Neutrophil (primary cell): ENCODE measurements around the gene GPBP1.
A peak's percentile ranks its signal among the peaks of the same experiment; 100 is the strongest.
"Not testable (repeated sequence)": the region's sequence is repeated elsewhere in the genome, so short reads cannot be mapped to it uniquely, and the experiment has no call there.

ENCODE experiments used
- H3K27ac ChIP-seq: fragments of 200-600 bp; sonication (generic); 2 replicates; pipeline ENCODE4 v1.5.1; 2016; ENCODE audit warnings: mild to moderate bottlenecking, moderate library complexity
- H3K27me3 ChIP-seq: fragments of 200-600 bp; sonication (generic); 2 replicates; pipeline ENCODE4 v1.6.0; 2016; ENCODE audit warnings: mild to moderate bottlenecking
- H3K36me3 ChIP-seq: fragments of 200-600 bp; sonication (generic); 2 replicates; pipeline ENCODE4 v1.5.1; 2017
- H3K4me1 ChIP-seq, 2 experiments: fragments of 200-600 bp in 1 of 2; sonication (generic) in 1 of 2; 1 replicate in 1 of 2; 2 replicates in 1 of 2; pipeline versions ENCODE4 v1.5.1 to v1.6.1; 2013 to 2016; ENCODE audit warnings: low read depth in 1 of 2, low read length in 1 of 2, mild to moderate bottlenecking in 1 of 2, moderate library complexity in 1 of 2; ENCODE audit not compliant: control insufficient read depth in 1 of 2, insufficient read depth in 1 of 2
- H3K4me3 ChIP-seq, 2 experiments: fragments of 200-600 bp in 1 of 2; sonication (generic) in 1 of 2; 1 replicate in 1 of 2; 2 replicates in 1 of 2; pipeline ENCODE4 v1.5.1; 2013 to 2016; ENCODE audit warnings: low read depth in 1 of 2, low read length in 1 of 2, mild to moderate bottlenecking in 1 of 2, moderate library complexity in 1 of 2
- H3K9me3 ChIP-seq: fragments of 200-600 bp; sonication (generic); 2 replicates; pipeline ENCODE4 v1.5.1; 2016
- CTCF ChIP-seq: fragments of 200-600 bp; sonication (generic); IDR thresholded peaks from 2 replicates; pipeline ENCODE4 v1.5.1; 2016; ENCODE audit warnings: antibody characterized with exemption

Gene GPBP1

GRCh38 chr5:57189515-57189914 lies 15.7 kb downstream of the GPBP1 start:
- Histone ChIP-seq H3K27ac (peak overlapping the region; percentile 70), H3K27me3 (no peaks in the 10 kb centered on the region), H3K36me3 (peaks cover 9% of the 10 kb centered on the region), H3K4me1 (peaks cover 48 to 51% of the 10 kb centered on the region in 2 experiments), H3K4me3 (no peak overlapping the region), H3K9me3 (no peaks in the 10 kb centered on the region)
- no peak for TF ChIP-seq CTCF

DNA sequence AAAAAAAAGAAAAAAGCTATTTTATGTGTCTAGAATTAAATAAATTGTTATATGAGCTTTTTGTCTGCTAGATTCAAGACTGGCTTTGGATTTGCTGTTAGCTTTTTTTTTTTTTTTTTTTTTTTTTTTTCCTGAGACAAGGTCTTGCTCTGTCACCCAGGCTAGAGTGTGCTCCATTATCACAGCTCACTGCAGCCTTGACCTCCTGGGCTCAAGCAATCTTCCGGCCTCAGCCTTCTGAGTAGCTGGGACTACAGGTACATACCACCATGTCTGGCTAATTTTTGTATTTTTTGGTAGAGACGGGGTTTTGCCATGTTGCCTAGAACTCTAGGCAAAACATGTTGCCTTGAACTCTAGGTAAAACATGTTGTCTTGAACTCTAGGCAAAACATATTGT lies 16.7 kb downstream of the GPBP1 start:
- H3K4me3 ChIP-seq = no peak overlapping the region
- H3K9me3 ChIP-seq = no peaks in the 10 kb centered on the region
- H3K36me3 ChIP-seq = peaks cover 7% of the 10 kb centered on the region
- H3K27ac ChIP-seq = no peak overlapping the region
- no peak for TF ChIP-seq CTCF
- H3K4me1 ChIP-seq = peaks cover 37 to 40% of the 10 kb centered on the region in 2 experiments
- no peaks in the 10 kb centered on the region for H3K27me3 ChIP-seq

DNA sequence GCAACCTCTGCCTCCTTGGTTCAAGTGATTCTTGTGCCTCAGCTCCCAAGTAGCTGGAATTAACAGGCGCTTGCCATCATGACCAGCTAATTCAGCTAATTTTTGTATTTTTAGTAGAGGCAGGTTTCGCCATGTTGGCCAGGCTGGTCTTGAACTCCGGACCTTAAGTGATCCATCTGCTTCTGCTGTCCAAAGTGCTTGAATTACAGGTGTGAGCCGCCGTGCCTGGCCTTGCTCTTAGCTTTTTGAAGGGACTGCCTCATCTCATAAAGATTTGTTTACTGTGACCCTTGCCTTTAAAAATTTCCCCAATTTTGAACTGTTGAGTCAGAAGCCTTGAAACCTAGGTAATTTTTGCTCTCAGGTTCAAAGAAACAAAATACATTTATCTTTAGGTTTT lies 17.3 kb downstream of the GPBP1 start:
- no peak overlapping the region for H3K4me3 ChIP-seq
- no peaks in the 10 kb centered on the region for H3K27me3 ChIP-seq
- TF ChIP-seq CTCF = no peak
- no peaks in the 10 kb centered on the region for H3K9me3 ChIP-seq
- no peak overlapping the region for H3K27ac ChIP-seq
- H3K4me1 ChIP-seq = peaks cover 31 to 34% of the 10 kb centered on the region in 2 experiments
- peaks cover 8% of the 10 kb centered on the region for H3K36me3 ChIP-seq

- H3K4me1 ChIP-seq = peaks cover 23 to 26% of the 10 kb centered on the region in 2 experiments
- TF ChIP-seq CTCF = no peak
- H3K9me3 ChIP-seq = no peaks in the 10 kb centered on the region
- no peaks in the 10 kb centered on the region for H3K27me3 ChIP-seq
- H3K27ac ChIP-seq = peak overlapping the region; percentile 23
- no peak overlapping the region for H3K4me3 ChIP-seq
- H3K36me3 ChIP-seq = peaks cover 16% of the 10 kb centered on the region
These were observed 18.1 kb downstream of the GPBP1 start for GRCh38 chr5:57191986-57192385.

DNA sequence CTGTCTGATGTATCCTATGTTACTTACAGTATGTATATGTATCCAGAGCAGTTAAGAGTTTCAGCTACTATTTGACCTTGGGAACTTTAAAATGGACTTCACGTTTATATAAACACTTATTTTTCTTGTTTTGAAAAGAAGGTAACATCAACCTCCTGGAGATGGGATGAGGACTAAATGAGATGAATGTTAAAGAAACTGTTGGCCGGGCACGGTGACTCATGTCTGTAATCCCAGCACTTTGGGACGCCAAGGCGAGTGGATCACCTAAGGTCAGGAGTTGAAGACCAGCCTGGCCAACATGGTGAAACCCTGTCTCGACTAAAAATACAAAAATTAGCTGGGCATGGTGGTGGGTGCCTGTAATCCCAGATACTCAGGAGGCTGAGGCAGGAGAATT lies 19.0 kb downstream of the GPBP1 start:
- H3K4me3 ChIP-seq, H3K27ac ChIP-seq, H3K27me3 ChIP-seq, H3K9me3 ChIP-seq: not testable (repeated sequence)
- peaks cover 15 to 18% of the 10 kb centered on the region in 2 experiments for H3K4me1 ChIP-seq
- H3K36me3 ChIP-seq = peaks cover 16% of the 10 kb centered on the region

- no peaks in the 10 kb centered on the region for H3K9me3 ChIP-seq
- no peaks in the 10 kb centered on the region for H3K27me3 ChIP-seq
- TF ChIP-seq CTCF = no peak
- H3K4me1 ChIP-seq = peaks cover 9% of the 10 kb centered on the region in 2 experiments
- no peak overlapping the region for H3K27ac ChIP-seq
- peaks cover 16% of the 10 kb centered on the region for H3K36me3 ChIP-seq
- no peak overlapping the region for H3K4me3 ChIP-seq
These were observed 20.0 kb downstream of the GPBP1 start for GRCh38 chr5:57193757-57194413.
